Vagina (tissue), 2 donors: ENCODE measurements around the gene ESYT2.

Source experiments
- POLR2A ChIP-seq, 2 donors: fragments of 450-650 bp; IDR thresholded peaks; one replicate each; pipeline ENCODE4 v1.6.1; 2017; ENCODE audit warnings: antibody characterized with exemption in 2 of 2, mild to moderate bottlenecking in 2 of 2, moderate library complexity in 2 of 2
- TF ChIP-seq, protein P1 (sequence below), 3 experiments: fragments of 450-650 bp in 2 of 3; fragments of 200-600 bp in 1 of 3; sonication (generic) in 1 of 3; IDR thresholded peaks; one replicate each; pipeline ENCODE4 v1.5.1; 2017 to 2019; ENCODE audit warnings: antibody characterized with exemption in 3 of 3, mild to moderate bottlenecking in 2 of 3, moderate library complexity in 2 of 3

- TF ChIP-seq, protein P1, sequence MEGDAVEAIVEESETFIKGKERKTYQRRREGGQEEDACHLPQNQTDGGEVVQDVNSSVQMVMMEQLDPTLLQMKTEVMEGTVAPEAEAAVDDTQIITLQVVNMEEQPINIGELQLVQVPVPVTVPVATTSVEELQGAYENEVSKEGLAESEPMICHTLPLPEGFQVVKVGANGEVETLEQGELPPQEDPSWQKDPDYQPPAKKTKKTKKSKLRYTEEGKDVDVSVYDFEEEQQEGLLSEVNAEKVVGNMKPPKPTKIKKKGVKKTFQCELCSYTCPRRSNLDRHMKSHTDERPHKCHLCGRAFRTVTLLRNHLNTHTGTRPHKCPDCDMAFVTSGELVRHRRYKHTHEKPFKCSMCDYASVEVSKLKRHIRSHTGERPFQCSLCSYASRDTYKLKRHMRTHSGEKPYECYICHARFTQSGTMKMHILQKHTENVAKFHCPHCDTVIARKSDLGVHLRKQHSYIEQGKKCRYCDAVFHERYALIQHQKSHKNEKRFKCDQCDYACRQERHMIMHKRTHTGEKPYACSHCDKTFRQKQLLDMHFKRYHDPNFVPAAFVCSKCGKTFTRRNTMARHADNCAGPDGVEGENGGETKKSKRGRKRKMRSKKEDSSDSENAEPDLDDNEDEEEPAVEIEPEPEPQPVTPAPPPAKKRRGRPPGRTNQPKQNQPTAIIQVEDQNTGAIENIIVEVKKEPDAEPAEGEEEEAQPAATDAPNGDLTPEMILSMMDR (IDR thresholded peaks at IDR 0.05), result no peak
- TF ChIP-seq POLR2A (IDR thresholded peaks at IDR 0.05), result no peak
These were observed 47.7 kb upstream of the ESYT2 start for GRCh38 chr7:158876984-158877383.
